NCI-H345 (cell line): ENCODE data around the gene CEMP1.
"Not testable (repeated sequence)": the region's sequence is repeated elsewhere in the genome, so short reads cannot be mapped to it uniquely, and the experiment has no call there.

Source experiments
- DNase-seq: peaks from one replicate; lab custom pipeline; 2025; lab: John Stamatoyannopoulos, UW

CEMP1 gene

GRCh38 chr16:2535625-2536013 is 4.4 kb upstream of the CEMP1 start:
- no peak for DNase-seq

DNA sequence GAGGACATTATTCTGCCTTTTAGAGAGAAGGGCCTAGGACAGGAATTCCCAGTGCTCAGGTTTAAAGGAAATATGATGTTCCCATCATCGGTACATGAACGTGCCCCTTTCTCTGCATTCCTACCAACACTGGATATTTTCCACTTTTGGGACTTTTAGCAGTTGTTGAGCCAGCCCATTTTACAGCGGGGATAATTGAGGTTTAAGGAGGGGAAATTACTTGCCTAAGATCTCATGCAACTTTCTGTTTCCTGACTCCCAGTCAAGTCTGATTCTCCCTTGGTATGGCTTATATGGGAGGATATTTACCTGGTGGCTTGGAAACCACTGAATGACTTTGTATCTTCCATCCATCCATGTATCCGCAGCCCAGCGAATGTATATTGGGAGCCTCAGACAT is 3.1 kb upstream of the CEMP1 start:
- DNase-seq, result not testable (repeated sequence)

DNA sequence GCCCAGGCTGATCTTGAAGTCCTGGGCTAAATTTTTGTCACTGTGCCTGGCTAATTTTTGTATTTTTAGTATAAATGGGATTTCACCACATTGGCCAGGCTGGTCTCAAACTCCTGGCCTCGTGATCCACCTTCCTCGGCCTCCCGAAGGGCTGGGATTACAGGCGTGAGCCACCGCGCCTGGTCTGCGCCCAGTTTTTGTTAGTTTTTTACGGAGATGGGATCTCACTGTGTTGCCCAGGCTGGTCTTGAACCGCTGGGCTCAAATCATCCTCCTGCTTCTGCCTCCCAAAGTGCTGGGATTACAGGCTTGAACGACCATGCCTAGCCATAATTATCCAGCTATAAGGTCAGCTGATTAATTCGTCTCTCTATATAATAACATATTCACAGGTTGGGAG is 2.7 kb upstream of the CEMP1 start:
- no peak for DNase-seq

DNA sequence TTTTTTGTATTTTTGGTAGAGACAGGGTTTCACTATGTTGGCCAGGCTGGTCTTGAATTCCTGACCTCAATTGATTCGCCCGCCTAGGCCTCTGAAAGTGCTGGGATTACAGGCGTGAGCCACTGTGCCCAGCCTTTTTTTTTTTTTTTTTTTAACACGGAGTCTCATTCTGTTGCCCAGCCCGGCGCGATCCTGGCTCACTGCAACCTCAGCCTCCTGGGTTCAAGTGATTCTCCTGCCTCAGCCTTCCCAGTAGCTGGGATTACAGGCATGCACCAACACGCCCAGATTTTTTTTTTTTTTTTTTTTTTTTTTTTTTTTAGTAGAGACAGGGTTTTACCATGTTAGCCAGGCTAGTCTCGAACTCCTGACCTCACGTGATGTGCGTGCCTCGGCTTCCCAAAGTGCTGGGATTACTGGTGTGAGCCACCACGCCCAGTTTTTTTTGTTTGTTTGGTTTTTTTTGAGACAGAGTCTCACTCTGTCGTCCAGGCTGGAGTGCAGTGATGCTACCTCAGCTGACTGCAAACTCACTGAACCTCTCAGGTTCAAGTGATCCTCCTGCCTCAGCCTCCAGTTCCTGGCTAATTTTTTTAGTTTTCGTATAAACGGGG is 2.0 kb upstream of the CEMP1 start:
- not testable (repeated sequence) for DNase-seq

DNA sequence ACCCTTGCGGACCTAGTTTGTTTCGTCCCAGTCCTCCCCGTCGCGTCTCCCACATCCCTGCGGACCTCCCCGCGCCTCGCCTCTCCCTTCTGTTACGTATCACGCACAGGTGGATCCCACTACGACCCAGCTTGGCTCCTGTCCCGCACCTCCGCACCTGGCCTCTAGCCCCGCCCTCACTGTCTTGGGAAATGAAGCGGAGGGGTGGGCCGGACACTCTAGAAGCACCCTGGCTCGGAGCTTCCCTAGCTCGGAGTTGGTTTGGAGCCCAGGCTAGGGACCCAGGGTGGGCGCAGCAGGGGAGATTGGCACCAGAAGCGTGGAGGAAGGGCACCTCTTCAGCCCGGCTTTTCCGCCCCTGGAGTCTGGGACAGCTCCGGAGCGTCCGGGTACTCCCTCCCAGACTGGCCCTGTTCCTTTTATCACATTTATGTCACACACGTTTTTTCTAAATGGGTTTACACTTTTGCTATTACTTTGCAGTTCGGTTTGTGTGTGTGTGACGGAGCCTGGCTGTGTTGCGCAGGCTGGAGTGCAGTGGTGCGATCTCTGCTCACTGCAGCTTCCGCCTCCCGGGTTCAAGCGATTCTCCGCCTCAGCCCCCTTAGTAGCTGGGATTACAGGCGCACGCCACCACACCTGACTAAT is 1.4 kb upstream of the CEMP1 start:
- peak; percentile 79 for DNase-seq

GRCh38 chr16:2531696-2532493 is 687 bp upstream of the CEMP1 start:
- peak; percentile 98 for DNase-seq

- no peak for DNase-seq
These were observed 434 bp downstream of the CEMP1 start for GRCh38 chr16:2530629-2531318.

GRCh38 chr16:2529961-2530628 is 1.1 kb downstream of the CEMP1 start:
- no peak for DNase-seq

- DNase-seq, result no peak
These were observed 1.9 kb downstream of the CEMP1 start for GRCh38 chr16:2529061-2529931.

DNA sequence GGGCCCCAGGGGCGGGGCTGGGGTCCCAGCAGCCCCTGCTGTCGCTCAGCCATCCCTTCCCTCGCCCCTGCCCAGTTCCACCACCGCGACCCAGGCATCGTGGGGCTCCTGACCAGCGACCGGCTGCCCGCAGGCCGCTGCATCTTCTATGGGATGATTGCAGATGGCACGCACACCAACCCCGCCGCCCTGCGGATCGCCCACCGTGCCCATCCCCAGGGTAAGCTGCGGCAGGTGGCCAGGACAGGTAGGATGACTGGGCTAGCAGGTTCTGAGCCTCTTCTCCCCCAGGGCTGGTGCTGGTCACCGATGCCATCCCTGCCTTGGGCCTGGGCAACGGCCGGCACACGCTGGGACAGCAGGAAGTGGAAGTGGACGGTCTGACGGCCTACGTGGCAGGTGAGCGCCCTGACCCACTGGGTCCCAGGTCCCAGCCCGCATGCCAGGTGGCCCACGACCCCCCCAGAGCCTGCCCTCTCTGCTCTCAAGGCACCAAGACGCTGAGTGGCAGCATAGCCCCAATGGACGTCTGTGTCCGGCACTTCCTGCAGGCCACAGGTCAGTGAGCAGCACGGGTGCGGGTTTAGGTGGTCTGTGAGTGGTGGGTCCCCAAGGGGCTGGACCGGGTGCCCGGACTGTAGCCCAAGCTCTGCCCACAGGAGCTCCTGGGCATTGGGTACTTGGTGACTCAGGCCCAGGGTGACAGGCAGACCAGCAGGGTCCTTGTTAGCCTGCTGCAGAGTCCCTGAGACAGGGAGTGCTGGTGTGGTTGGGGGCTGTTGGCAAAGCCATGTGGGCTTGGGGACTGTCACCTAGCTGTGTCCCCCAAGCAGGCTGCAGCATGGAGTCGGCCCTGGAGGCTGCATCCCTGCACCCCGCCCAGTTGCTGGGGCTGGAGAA is 2.8 kb downstream of the CEMP1 start:
- DNase-seq, result no peak

- DNase-seq, result no peak
These were observed 3.5 kb downstream of the CEMP1 start for GRCh38 chr16:2527784-2528100.

DNA sequence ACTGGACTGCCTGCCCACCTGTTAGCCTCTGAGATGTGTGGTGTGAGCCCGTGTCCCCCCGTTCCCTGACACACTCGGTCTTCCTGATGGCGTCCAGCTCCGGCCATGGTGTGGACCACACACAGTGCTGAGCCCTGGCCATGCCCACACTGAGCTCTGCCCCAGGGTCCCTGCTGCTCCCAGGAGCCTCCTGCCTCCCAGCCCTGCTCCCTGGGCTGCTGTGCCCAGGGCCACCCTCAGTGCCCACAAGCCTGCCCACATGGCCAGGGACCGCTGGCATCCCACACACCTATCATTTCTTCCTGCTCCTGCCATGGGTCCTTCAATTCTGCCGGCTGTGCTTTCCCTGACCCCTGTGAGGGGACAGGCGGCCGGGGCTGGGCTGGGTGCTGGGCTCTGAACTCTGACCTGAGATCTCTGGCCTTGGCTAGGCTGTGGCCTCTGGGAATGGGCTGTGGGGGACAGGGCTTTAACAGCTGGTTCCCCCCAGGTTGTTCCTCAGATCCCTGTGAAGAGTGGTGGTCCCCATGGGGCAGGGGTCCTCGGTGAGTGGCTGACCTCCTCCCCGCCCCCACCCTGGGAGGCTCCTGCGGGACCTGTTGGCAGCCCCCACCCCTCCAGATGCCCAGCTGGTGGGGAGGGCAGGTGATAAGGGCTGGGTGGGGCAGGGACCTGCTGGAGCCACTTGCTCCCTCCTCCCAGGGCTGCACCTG is 4.0 kb downstream of the CEMP1 start:
- DNase-seq, result no peak

GRCh38 chr16:2526135-2526534 is 5.1 kb downstream of the CEMP1 start:
- no peak for DNase-seq

- no peak for DNase-seq
These were observed 6.8 kb downstream of the CEMP1 start for GRCh38 chr16:2524339-2524938.

DNA sequence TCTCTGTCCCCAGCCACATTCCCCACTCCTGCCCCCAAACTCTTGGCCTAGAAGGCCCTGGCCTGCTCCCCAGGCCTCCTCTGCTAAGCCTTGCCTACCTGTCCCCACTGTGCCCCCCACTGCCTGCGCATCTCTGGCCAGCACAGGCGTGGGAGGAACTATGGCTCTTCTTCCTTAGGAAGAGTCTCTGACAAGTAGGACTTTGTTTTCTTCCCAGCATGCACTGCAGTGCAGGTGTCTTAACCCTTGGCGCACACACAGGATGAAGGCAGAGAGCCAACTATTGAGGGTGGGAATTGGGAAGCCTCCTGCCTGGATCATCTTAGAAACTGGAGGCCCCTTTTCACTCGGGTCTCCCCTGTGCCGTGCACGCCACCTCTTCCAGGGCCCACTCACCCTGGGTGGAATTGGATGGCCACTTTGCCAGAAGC is 7.4 kb downstream of the CEMP1 start:
- no peak for DNase-seq

DNA sequence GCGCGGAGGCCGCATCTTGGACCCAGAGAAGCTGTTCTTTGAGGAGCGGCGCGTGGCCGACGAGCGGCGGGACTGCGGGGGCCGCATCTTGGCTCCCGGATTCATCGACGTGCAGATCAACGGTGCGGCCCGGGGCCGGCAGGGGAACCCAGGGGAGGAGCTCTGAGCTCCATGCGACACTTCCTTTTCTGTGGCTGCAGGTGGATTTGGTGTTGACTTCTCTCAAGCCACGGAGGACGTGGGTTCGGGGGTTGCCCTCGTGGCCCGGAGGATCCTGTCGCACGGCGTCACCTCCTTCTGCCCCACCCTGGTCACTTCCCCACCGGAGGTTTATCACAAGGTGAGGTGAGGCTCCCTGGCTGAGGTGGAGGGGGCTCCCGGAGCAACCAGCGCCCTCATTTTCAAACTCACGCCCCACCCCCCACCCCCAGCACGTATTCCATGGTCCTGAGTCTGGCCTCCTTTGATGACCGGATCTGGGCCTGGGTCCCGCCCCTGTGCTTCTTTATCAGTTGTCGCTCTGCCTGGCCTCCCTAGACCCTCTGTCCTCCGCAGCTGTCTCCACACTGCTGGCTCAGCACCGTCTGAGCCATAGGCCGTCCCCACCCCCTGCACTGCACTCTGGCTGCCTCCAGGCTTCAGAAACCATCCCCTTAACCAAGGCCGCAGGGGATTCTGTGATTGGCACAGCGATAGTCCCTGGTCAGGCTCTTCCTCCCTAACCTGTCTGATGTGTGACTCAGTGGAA is 10.2 kb downstream of the CEMP1 start:
- DNase-seq, result no peak

DNA sequence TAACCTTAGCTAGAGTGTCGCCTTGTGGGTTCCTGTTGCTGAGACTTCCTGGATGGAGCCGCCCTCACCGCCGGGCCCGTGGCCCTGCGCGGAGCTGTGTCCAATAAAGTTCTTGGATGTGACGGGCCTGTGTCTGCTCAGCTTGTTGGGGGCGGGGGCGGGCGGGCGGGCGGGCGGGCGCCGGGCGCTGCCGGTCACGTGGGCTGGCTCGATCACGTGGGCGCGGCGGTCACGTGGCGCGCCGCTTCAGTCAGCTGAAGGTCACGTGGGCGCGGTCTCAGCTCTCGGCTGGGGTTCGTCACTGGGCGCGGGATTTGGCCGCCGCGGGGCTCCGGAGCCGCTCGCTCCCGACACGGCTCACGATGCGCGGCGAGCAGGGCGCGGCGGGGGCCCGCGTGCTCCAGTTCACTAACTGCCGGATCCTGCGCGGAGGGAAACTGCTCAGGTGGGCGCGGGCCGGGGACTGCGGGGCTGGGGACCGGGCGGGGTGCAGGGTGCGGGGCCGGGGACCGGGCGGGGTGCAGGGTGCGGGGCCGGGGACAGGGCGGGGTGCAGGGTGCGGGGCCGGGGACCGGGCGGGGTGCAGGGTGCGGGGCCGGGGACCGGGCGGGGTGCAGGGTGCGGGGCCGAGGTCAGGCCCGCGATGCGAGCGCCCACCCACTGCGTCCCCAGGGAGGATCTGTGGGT is 11.0 kb downstream of the CEMP1 start, which contains the start of gene AMDHD2:
AMDHD2 (plus strand) TSS at position 275 of the 687 bp plus-strand sequence; CDS start at position 363, 88 bp downstream.
- peak; percentile 87 for DNase-seq

GRCh38 chr16:2519711-2520080 is 11.5 kb downstream of the CEMP1 start:
- no peak for DNase-seq
